NCI-H2107 (cell line): ENCODE results near the gene KCP.

ENCODE experiments used
- DNase-seq: peaks from one replicate; lab custom pipeline; 2025; lab: John Stamatoyannopoulos, UW

The KCP gene

GRCh38 chr7:128939075-128939860 is 28.8 kb upstream of the KCP start:
- no peak for DNase-seq

- DNase-seq, result no peak
These were observed 28.1 kb upstream of the KCP start for GRCh38 chr7:128938544-128939074.

- DNase-seq, result no peak
These were observed 27.4 kb upstream of the KCP start, which contains the start of gene IRF5 for GRCh38 chr7:128937647-128938543. Gene IRF5 (plus strand): TSS chr7:128937927. CDS start chr7:128942082, 4,155 bp downstream.

- DNase-seq, result no peak
These were observed 26.8 kb upstream of the KCP start for GRCh38 chr7:128937271-128937646.

- no peak for DNase-seq
These were observed 26.3 kb upstream of the KCP start for GRCh38 chr7:128936798-128937197.

GRCh38 chr7:128935342-128935730 is 24.8 kb upstream of the KCP start:
- DNase-seq, result no peak

- DNase-seq, result no peak
These were observed 24.1 kb upstream of the KCP start for GRCh38 chr7:128934361-128935341.

- DNase-seq, result no peak
These were observed 22.8 kb upstream of the KCP start for GRCh38 chr7:128933180-128933891.

GRCh38 chr7:128932862-128933179 is 22.3 kb upstream of the KCP start:
- no peak for DNase-seq

- no peak for DNase-seq
These were observed 21.7 kb upstream of the KCP start for GRCh38 chr7:128931965-128932861.

- no peak for DNase-seq
These were observed 20.8 kb upstream of the KCP start for GRCh38 chr7:128931190-128931798.

GRCh38 chr7:128928882-128929788 is 18.6 kb upstream of the KCP start:
- no peak for DNase-seq

- DNase-seq, result no peak
These were observed 17.8 kb upstream of the KCP start for GRCh38 chr7:128928159-128928813.

- no peak for DNase-seq
These were observed 14.4 kb upstream of the KCP start for GRCh38 chr7:128924707-128925588.

GRCh38 chr7:128923411-128923800 is 12.9 kb upstream of the KCP start:
- DNase-seq, result no peak

- DNase-seq, result no peak
These were observed 12.2 kb upstream of the KCP start for GRCh38 chr7:128922496-128923410.
